ENCODE data around the gene OSBPL6. TPM values are rescaled to one million over a fixed set of nuclear protein-coding genes. Genes with fewer than 3 reads are reported as not detected.

The OSBPL6 gene
- total and polyA plus RNA-seq, 9 of the 15 experiments (the other 6 are each of a cell fraction or from before 2014, with no cell fraction given) = 3.4 to 12.7 (median 9.3) TPM

DNA sequence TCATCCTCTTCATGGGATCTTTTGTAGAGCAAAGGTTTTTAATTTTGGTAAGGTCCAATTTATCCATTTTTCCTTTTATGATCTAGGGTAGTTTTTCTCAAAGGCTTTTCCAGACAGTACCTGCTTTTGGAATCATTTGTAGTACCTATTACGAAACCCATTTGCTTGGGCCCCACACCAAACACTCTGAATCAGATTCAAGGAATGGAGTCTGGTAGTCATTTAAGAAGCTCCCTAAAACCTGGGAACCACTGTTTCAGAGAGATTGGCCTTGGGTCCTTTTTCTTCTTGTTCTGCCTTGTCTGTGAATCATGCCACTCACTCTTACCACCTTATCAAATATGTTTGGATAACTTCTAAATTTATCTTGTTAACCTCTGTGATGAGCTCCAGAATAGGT is 40.3 kb downstream of the OSBPL6 start:
- no peak overlapping the region for H3K9ac ChIP-seq (ENCODE audit: insufficient read depth in 1 of 2, low read depth in 2 of 2, low read length in 2 of 2)
- no peaks in the 10 kb centered on the region for H4K20me1 ChIP-seq (replicated peaks; ENCODE audit: control insufficient read depth, insufficient read depth, low read length)
- H3K27ac ChIP-seq (ENCODE audit: extremely low read depth, low read depth, low read length) = no peak overlapping the region
- H3K4me3 ChIP-seq = no peak overlapping the region
- no peaks in the 10 kb centered on the region for H3K27me3 ChIP-seq (ENCODE audit: control insufficient read depth in 2 of 2, insufficient read depth in 2 of 2, low read length in 2 of 2)
- in situ Hi-C loops (cut with MboI) = no loop called here
- no TSS peak for BruUV-seq (replicated peaks)
- ChIA-PET CTCF (ENCODE audit: low intra/inter-chr PET ratio) (no interaction called here), POLR2A (interaction anchor here (1.2 kb wide), 1 partner anchor 9 kb away, joined by 3 read pairs; no protein-coding TSS in a partner anchor)
- no peak for TF ChIP-seq ZZZ3 (IDR thresholded peaks at IDR 0.05)
- no peaks in the 10 kb centered on the region for H3K9me3 ChIP-seq (replicated peaks; ENCODE audit: control insufficient read depth, insufficient read depth, low read depth, low read length)
- DNase-seq (ENCODE audit: extremely low read depth in 1 of 4, low spot score in 3 of 4) = no peak
- 79% methylated on average over 1 of the region's 1 CpG for WGBS (ENCODE audit: insufficient coverage, low coverage, missing lambda C conversion rate)
- H3K4me1 ChIP-seq (replicated peaks in 1 of 2; ENCODE audit: control insufficient read depth in 2 of 2, insufficient read depth in 2 of 2, low read length in 2 of 2) = 0 out of 5 replicates have a peak, but pooled peaks cover 0 to 5% of the 10 kb centered on the region in 2 experiments
- no peak for FAIRE-seq
- no peaks in the 10 kb centered on the region for H3K79me2 ChIP-seq (ENCODE audit: control insufficient read depth, insufficient read depth, low read length)
- intact Hi-C loops (cut with micrococcal nuclease) = no loop called here
- H3K36me3 ChIP-seq (ENCODE audit: control insufficient read depth, insufficient read depth, low read length) = no peaks in the 10 kb centered on the region
- no peak overlapping the region for H3K4me2 ChIP-seq (ENCODE audit: insufficient read depth, low read length)
- H3K9me1 ChIP-seq (ENCODE audit: control insufficient read depth, insufficient read depth, low read length) = no peaks in the 10 kb centered on the region
- no peak for ATAC-seq
- no peak overlapping the region for H2AFZ ChIP-seq (ENCODE audit: low read depth, low read length)

DNA sequence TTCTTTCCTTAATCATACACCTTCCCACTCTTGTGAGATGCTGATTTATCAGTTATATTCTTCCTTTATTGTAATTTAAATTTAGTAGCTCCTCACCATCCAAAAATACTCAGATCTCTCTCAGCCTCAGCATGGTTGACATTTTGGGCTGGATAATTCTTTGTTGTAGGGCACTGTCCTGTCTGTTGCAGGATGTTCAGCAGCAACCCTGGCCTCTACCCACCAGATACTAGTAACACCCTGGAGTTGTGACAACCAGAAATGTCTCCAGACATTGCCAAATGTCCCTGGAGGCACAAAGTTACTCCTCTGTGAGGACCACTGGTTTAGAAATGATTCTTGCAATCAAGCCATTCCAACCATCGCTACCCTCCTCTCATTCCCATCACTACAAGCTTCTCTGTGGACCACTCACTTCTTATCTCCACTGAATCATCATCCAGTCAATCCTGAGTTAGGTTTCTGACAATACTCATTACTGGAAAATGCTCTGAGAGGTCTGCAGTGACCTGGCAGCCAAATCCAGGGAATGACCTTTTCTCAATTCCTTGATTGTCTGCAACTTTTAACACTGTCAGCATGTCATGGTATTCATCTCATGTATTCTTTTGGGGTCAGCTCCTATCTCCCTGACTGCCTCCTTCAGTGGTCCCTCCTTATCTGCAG is 43.3 kb downstream of the OSBPL6 start:
- in situ Hi-C loops (cut with MboI) (no loop called here), intact Hi-C loops (cut with micrococcal nuclease) (no loop called here)
- Histone ChIP-seq H3K9me3 (replicated peaks; ENCODE audit: control insufficient read depth, insufficient read depth, low read depth, low read length) (no peaks in the 10 kb centered on the region), H3K9me1 (ENCODE audit: control insufficient read depth, insufficient read depth, low read length) (no peaks in the 10 kb centered on the region), H3K27me3 (ENCODE audit: control insufficient read depth in 2 of 2, insufficient read depth in 2 of 2, low read length in 2 of 2) (no peaks in the 10 kb centered on the region), H3K4me2 (ENCODE audit: insufficient read depth, low read length) (no peak overlapping the region), H3K4me3 (no peak overlapping the region), H3K4me1 (replicated peaks in 1 of 2; ENCODE audit: control insufficient read depth in 2 of 2, insufficient read depth in 2 of 2, low read length in 2 of 2) (peaks cover 0 to 13% of the 10 kb centered on the region in 2 experiments; a peak in 2 of 5 replicates), H3K36me3 (ENCODE audit: control insufficient read depth, insufficient read depth, low read length) (no peaks in the 10 kb centered on the region), H3K27ac (ENCODE audit: extremely low read depth, low read depth, low read length) (no peak overlapping the region), H4K20me1 (replicated peaks; ENCODE audit: control insufficient read depth, insufficient read depth, low read length) (no peaks in the 10 kb centered on the region), H3K9ac (ENCODE audit: insufficient read depth in 1 of 2, low read depth in 2 of 2, low read length in 2 of 2) (no peak overlapping the region), H3K79me2 (ENCODE audit: control insufficient read depth, insufficient read depth, low read length) (no peaks in the 10 kb centered on the region), H2AFZ (ENCODE audit: low read depth, low read length) (no peak overlapping the region)
- POLR2A ChIA-PET = no interaction called here
- TF ChIP-seq HDAC6 (IDR thresholded peaks at IDR 0.05; ENCODE audit: low read depth, low read length) = no peak
- TF ChIP-seq MAFG (tag; conservative IDR thresholded peaks at IDR 0.05) = peak; percentile 20; the same call in 1 of the 2 replicates
- CTCF ChIA-PET (ENCODE audit: low intra/inter-chr PET ratio) = no interaction called here
- 27% methylated on average over 1 of the region's 1 CpG for whole genome bisulfite sequencing (ENCODE audit: insufficient coverage, low coverage, missing lambda C conversion rate)
- ATAC-seq (no peak), FAIRE-seq (no peak), DNase-seq (ENCODE audit: extremely low read depth in 1 of 4, low spot score in 3 of 4) (no peak)
- BruUV-seq (replicated peaks) = no TSS peak
